Measurements from ENCODE around the gene EPS8.
"Not testable (repeated sequence)": the region's sequence is repeated elsewhere in the genome, so short reads cannot be mapped to it uniquely, and the experiment has no call there.

Gene EPS8

GRCh38 chr12:15634010-15634683, 155.0 kb downstream of the EPS8 start:
- no peak for DNase-seq

- DNase-seq, result no peak
These were observed 156.0 kb downstream of the EPS8 start for GRCh38 chr12:15633201-15633600.

- no peak for DNase-seq
These were observed 156.5 kb downstream of the EPS8 start for GRCh38 chr12:15632708-15633107.

- no peak for DNase-seq
These were observed 158.0 kb downstream of the EPS8 start for GRCh38 chr12:15631007-15631715.

GRCh38 chr12:15629761-15630160, 159.4 kb downstream of the EPS8 start:
- no peak for DNase-seq

GRCh38 chr12:15629108-15629507, 160.1 kb downstream of the EPS8 start:
- no peak for DNase-seq

GRCh38 chr12:15627995-15628945, 160.9 kb downstream of the EPS8 start:
- no peak for DNase-seq

GRCh38 chr12:15625075-15625474, 164.1 kb downstream of the EPS8 start:
- no peak for DNase-seq

- DNase-seq, result no peak
These were observed 168.2 kb downstream of the EPS8 start for GRCh38 chr12:15620741-15621539.

GRCh38 chr12:15616495-15616894, 172.7 kb downstream of the EPS8 start:
- DNase-seq, result not testable (repeated sequence)

- no peak for DNase-seq
These were observed 175.2 kb downstream of the EPS8 start for GRCh38 chr12:15613981-15614380.

GRCh38 chr12:15608941-15609340, 180.2 kb downstream of the EPS8 start:
- no peak for DNase-seq

GRCh38 chr12:15608406-15608805, 180.8 kb downstream of the EPS8 start:
- DNase-seq, result no peak

- DNase-seq, result no peak
These were observed 183.2 kb downstream of the EPS8 start for GRCh38 chr12:15605881-15606590.

- DNase-seq, result no peak
These were observed 185.6 kb downstream of the EPS8 start for GRCh38 chr12:15603474-15604085.

- no peak for DNase-seq
These were observed 187.0 kb downstream of the EPS8 start for GRCh38 chr12:15602051-15602672.

GRCh38 chr12:15601210-15601800, 187.9 kb downstream of the EPS8 start:
- DNase-seq, result no peak

GRCh38 chr12:15600223-15600935, 188.8 kb downstream of the EPS8 start:
- DNase-seq, result no peak

GRCh38 chr12:15599266-15600037, 189.7 kb downstream of the EPS8 start:
- DNase-seq, result no peak
